PC-9 (cell line): ENCODE data around the gene BCL3. TPM values are rescaled to one million over a fixed set of nuclear protein-coding genes. Genes with fewer than 3 reads are reported as not detected.

ENCODE experiments used
- BruUV-seq: library from RNA; stranded (reverse); fragments of 400-500 nt; replicated peaks from 2 replicates; lab custom pipeline; 2021; lab: Mats Ljungman, UMichigan
- CTCF ChIA-PET: fragments of 300-600 bp; sonication (Branson Sonifier 250); formaldehyde crosslinking; loops from one replicate; lab custom pipeline; 2022; ENCODE audit warnings: antibody characterized with exemption; lab: Charles Lee
- POLR2A ChIA-PET: fragments of 300-600 bp; sonication (Branson Sonifier 250); formaldehyde crosslinking; loops from one replicate; lab custom pipeline; 2022; ENCODE audit warnings: antibody characterized with exemption; ENCODE audit not compliant: unreplicated experiment; lab: Charles Lee
- DNase-seq, 2 experiments: peaks; one replicate each; pipeline versions ENCODE4 v3.0.0 to v3.0.0-alpha.2; 2015 to 2022; ENCODE audit warnings: mixed read lengths in 1 of 2
- H2AFZ ChIP-seq: fragments of 200-600 bp; sonication (generic); 2 replicates; pipeline ENCODE4 v1.8.1; 2017; ENCODE audit warnings: antibody characterized with exemption
- H3F3A ChIP-seq: fragments of 200-600 bp; sonication (generic); 2 replicates; pipeline ENCODE4 v1.8.1; 2017; ENCODE audit warnings: antibody characterized with exemption, mild to moderate bottlenecking, low read depth; ENCODE audit not compliant: insufficient read depth
- H3K27ac ChIP-seq: fragments of 200-600 bp; sonication (generic); 2 replicates; pipeline ENCODE4 v1.6.1; 2016; ENCODE audit warnings: mixed run types
- H3K27me3 ChIP-seq: fragments of 200-600 bp; sonication (generic); 2 replicates; pipeline ENCODE4 v1.6.1; 2016; ENCODE audit warnings: low read depth, mixed run types; ENCODE audit not compliant: insufficient read depth
- H3K36me3 ChIP-seq: fragments of 200-600 bp; sonication (generic); 2 replicates; pipeline ENCODE4 v1.6.1; 2016; ENCODE audit warnings: low read depth, mixed run types
- H3K4me1 ChIP-seq: fragments of 200-600 bp; sonication (generic); replicated peaks from 2 replicates; pipeline ENCODE4 v1.6.1; 2016; ENCODE audit warnings: mixed run types; ENCODE audit not compliant: insufficient read depth
- H3K4me2 ChIP-seq: fragments of 200-600 bp; sonication (generic); 2 replicates; pipeline ENCODE4 v1.6.1; 2017; ENCODE audit warnings: mixed run types
- H3K4me3 ChIP-seq: fragments of 200-600 bp; sonication (generic); 2 replicates; pipeline ENCODE4 v1.6.1; 2016; ENCODE audit warnings: mixed run types
- H3K79me2 ChIP-seq: fragments of 200-600 bp; sonication (generic); 2 replicates; pipeline ENCODE4 v1.6.1; 2017; ENCODE audit warnings: low read depth, mixed run types
- H3K9me2 ChIP-seq: fragments of 200-600 bp; sonication (generic); 2 replicates; pipeline ENCODE4 v1.8.1; 2017; ENCODE audit warnings: mild to moderate bottlenecking; ENCODE audit not compliant: insufficient read depth
- H3K9me3 ChIP-seq: fragments of 200-600 bp; sonication (generic); 2 replicates; pipeline ENCODE4 v1.8.1; 2016; ENCODE audit warnings: low read depth; ENCODE audit not compliant: insufficient read depth
- H4K20me1 ChIP-seq: fragments of 200-600 bp; sonication (generic); 2 replicates; pipeline ENCODE4 v1.8.1; 2017; ENCODE audit not compliant: insufficient read depth
- CTCF ChIP-seq: fragments of 200-600 bp; sonication (generic); conservative IDR thresholded peaks from 2 replicates; pipeline ENCODE4 v1.6.1; 2017; ENCODE audit warnings: mixed run types, antibody characterized with exemption, mild to moderate bottlenecking, moderate library complexity
- EZH2 ChIP-seq: fragments of 200-600 bp; sonication (generic); IDR thresholded peaks from 2 replicates; pipeline ENCODE4 v1.8.0; 2017; ENCODE audit warnings: antibody characterized with exemption, low read depth
- intact Hi-C: fragments of 100-400 bp; cut with micrococcal nuclease; formaldehyde crosslinking; loops from one replicate; pipeline ENCODE4 v1.10.0; 2022; ENCODE audit not compliant: unreplicated experiment
- total RNA-seq: library from RNA; stranded (reverse); gene quantifications from 2 replicates; pipeline ENCODE4 v1.2.3, GENCODE V29; 2021

The BCL3 gene
- total RNA-seq, 1 experiment from 2014 or later, result 36.1 TPM

GRCh38 chr19:44742330-44743061, 6.0 kb upstream of the BCL3 start:
- H2AFZ ChIP-seq, result peak overlapping the region; percentile 39; the same call in 1 of the 2 replicates
- POLR2A ChIA-PET, result interaction anchor here (0.6 kb wide), 2 partner anchors 28 to 147 kb away, joined by 3 to 4 read pairs; no protein-coding TSS in a partner anchor
- intact Hi-C loops, result no loop called here
- peak; percentile 55 to 84 for DNase-seq
- peak overlapping the region; percentile 99 for H3K27ac ChIP-seq
- no peaks in the 10 kb centered on the region for H3K9me2 ChIP-seq
- CTCF ChIA-PET, result interaction anchor here (0.5 to 1.4 kb wide), 5 partner anchors 25 to 166 kb away, joined by 3 to 19 read pairs (median 16); no protein-coding TSS in a partner anchor
- H3K9me3 ChIP-seq, result no peaks in the 10 kb centered on the region
- no peaks in the 10 kb centered on the region for H3K79me2 ChIP-seq
- H3K4me1 ChIP-seq, result peaks cover 84% of the 10 kb centered on the region
- peaks cover 47% of the 10 kb centered on the region for H3F3A ChIP-seq
- H3K4me2 ChIP-seq, result peak overlapping the region; percentile 82
- H3K27me3 ChIP-seq, result no peaks in the 10 kb centered on the region
- H3K4me3 ChIP-seq, result peak overlapping the region; percentile 44; the same call in 1 of the 2 replicates
- TF ChIP-seq CTCF (0 out of 2 replicates have a peak, but pooled peaks have one; percentile 13), EZH2 (no peak)
- no peaks in the 10 kb centered on the region for H3K36me3 ChIP-seq
- H4K20me1 ChIP-seq, result no peaks in the 10 kb centered on the region
- BruUV-seq, result TSS peak; percentile 68

GRCh38 chr19:44744871-44745332, 3.6 kb upstream of the BCL3 start:
- ChIA-PET CTCF (interaction anchor here (0.7 to 1.0 kb wide), 2 partner anchors 21 to 26 kb away, joined by 5 to 13 read pairs; no protein-coding TSS in a partner anchor), POLR2A (no interaction called here)
- H3F3A ChIP-seq, result peaks cover 48% of the 10 kb centered on the region
- H4K20me1 ChIP-seq, result no peaks in the 10 kb centered on the region
- no peak for DNase-seq
- intact Hi-C loops, result no loop called here
- peak overlapping the region; percentile 35 for H3K27ac ChIP-seq
- H3K9me2 ChIP-seq, result no peaks in the 10 kb centered on the region
- H3K4me1 ChIP-seq, result peaks cover 78% of the 10 kb centered on the region
- H3K36me3 ChIP-seq, result no peaks in the 10 kb centered on the region
- peaks cover 11% of the 10 kb centered on the region for H3K79me2 ChIP-seq
- no TSS peak for BruUV-seq
- no peak overlapping the region for H3K4me3 ChIP-seq
- no peaks in the 10 kb centered on the region for H3K9me3 ChIP-seq
- no peaks in the 10 kb centered on the region for H3K27me3 ChIP-seq
- TF ChIP-seq CTCF (no peak), EZH2 (no peak)
- peak overlapping the region; percentile 44 for H3K4me2 ChIP-seq
- no peak overlapping the region for H2AFZ ChIP-seq

- BruUV-seq, result no TSS peak
- POLR2A ChIA-PET, result interaction anchor here (0.6 to 0.7 kb wide), 2 partner anchors 77 to 716 kb away, joined by 3 read pairs; no protein-coding TSS in a partner anchor
- H3K4me3 ChIP-seq, result no peak overlapping the region
- CTCF ChIA-PET, result interaction anchor here (0.7 to 1.0 kb wide), 2 partner anchors 22 to 25 kb away, joined by 5 to 13 read pairs; no protein-coding TSS in a partner anchor
- intact Hi-C loops, result no loop called here
- H3K79me2 ChIP-seq, result peaks cover 15% of the 10 kb centered on the region
- TF ChIP-seq EZH2, result no peak
- TF ChIP-seq CTCF, result no peak
- peak in 1 of 2 experiments; percentile 55 for DNase-seq
- H2AFZ ChIP-seq, result no peak overlapping the region
- peaks cover 74% of the 10 kb centered on the region for H3K4me1 ChIP-seq
- H4K20me1 ChIP-seq, result no peaks in the 10 kb centered on the region
- H3F3A ChIP-seq, result peaks cover 43% of the 10 kb centered on the region
- H3K4me2 ChIP-seq, result peak overlapping the region; percentile 44
- no peaks in the 10 kb centered on the region for H3K27me3 ChIP-seq
- H3K9me3 ChIP-seq, result no peaks in the 10 kb centered on the region
- H3K36me3 ChIP-seq, result no peaks in the 10 kb centered on the region
- H3K27ac ChIP-seq, result peak overlapping the region; percentile 35
- H3K9me2 ChIP-seq, result no peaks in the 10 kb centered on the region
These were observed 3.1 kb upstream of the BCL3 start for GRCh38 chr19:44745341-44745831.
